Measurements from ENCODE around the gene SLC6A2. TPM values are rescaled to one million over a fixed set of nuclear protein-coding genes. Genes with fewer than 3 reads are reported as not detected.
A peak's percentile ranks its signal among the peaks of the same experiment; 100 is the strongest.

Gene SLC6A2
- total RNA-seq, 6 experiments from 2014 or later, result 0.37 to 2.9 (median 0.37) TPM; not detected in 3

DNA sequence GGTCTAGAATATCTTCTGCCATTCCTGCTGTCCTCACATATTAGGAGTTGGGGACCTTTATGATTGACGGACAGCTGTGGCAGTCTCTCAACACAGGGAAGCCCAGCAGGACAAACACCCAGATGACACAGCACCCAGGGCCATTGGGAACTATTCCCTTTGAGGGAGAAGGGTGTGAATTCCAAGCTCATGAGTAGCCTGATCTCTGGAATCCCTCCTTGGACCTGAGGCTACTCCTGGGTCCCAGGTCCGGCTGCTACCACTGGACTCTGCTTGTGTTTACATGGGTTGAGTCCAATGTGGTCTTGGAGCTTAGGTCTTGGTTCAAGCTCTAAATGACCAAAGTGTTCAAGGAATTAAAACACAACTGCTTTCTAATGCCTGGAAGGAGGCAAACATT, 78.9 kb downstream of the SLC6A2 start:
- DNase-seq, result no peak
- Histone ChIP-seq H3K27ac (no peak overlapping the region), H3K4me1 (peaks cover 0 to 15% (median 6%) of the 10 kb centered on the region in 4 donors), H3K9me3 (no peaks in the 10 kb centered on the region), H3K4me3 (no peak overlapping the region), H3K36me3 (no peaks in the 10 kb centered on the region), H3K27me3 (no peaks in the 10 kb centered on the region)
- ATAC-seq, result no peak
- TF ChIP-seq, protein P1, sequence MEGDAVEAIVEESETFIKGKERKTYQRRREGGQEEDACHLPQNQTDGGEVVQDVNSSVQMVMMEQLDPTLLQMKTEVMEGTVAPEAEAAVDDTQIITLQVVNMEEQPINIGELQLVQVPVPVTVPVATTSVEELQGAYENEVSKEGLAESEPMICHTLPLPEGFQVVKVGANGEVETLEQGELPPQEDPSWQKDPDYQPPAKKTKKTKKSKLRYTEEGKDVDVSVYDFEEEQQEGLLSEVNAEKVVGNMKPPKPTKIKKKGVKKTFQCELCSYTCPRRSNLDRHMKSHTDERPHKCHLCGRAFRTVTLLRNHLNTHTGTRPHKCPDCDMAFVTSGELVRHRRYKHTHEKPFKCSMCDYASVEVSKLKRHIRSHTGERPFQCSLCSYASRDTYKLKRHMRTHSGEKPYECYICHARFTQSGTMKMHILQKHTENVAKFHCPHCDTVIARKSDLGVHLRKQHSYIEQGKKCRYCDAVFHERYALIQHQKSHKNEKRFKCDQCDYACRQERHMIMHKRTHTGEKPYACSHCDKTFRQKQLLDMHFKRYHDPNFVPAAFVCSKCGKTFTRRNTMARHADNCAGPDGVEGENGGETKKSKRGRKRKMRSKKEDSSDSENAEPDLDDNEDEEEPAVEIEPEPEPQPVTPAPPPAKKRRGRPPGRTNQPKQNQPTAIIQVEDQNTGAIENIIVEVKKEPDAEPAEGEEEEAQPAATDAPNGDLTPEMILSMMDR (IDR thresholded peaks at IDR 0.05), result no peak
- no peak for TF ChIP-seq POLR2A (IDR thresholded peaks at IDR 0.05)
- intact Hi-C loops (cut with DNase I), result no loop called here
- no CpG with 5 or more reads among the region's 2 CpGs for WGBS (ENCODE audit: insufficient coverage, low coverage, low lambda C conversion rate, missing lambda C conversion rate)

DNA sequence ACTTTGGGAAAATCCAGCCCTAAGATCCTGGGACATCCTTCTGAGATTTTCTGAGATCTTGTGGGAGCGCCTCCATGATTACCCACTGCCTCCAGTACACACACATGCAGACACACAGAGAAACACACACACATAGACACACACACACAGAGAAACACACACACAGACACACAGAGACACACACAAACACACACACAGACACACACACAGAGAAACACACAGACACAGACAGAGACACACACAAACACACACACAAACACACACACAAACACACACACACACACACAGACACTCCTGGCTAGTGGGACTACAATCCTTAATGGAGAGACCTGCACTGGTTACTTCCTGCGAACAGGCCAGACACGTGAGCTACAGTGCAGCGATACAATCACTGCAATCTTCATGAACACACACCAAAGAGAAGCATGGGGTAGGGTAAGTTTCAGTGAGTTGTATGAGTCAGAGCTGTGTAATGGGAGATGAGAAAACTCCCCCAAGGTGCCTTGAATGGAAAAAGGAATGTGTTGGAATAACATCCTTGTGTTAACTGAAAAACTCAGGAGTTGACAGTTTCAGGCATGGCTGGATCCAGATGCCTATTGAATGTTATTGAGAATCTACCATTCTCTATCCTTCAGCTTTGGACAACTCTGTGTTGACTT, 79.5 kb downstream of the SLC6A2 start:
- Histone ChIP-seq H3K4me1 (peaks cover 0 to 15% (median 6%) of the 10 kb centered on the region in 4 donors), H3K27ac (no peak overlapping the region), H3K9me3 (no peaks in the 10 kb centered on the region), H3K27me3 (no peaks in the 10 kb centered on the region), H3K36me3 (no peaks in the 10 kb centered on the region), H3K4me3 (no peak overlapping the region)
- ATAC-seq (no peak), DNase-seq (no peak)
- intact Hi-C loops (cut with DNase I), result no loop called here
- TF ChIP-seq, protein P1 (IDR thresholded peaks at IDR 0.05), result no peak
- TF ChIP-seq POLR2A (IDR thresholded peaks at IDR 0.05), result no peak
- no CpG with 5 or more reads among the region's 4 CpGs for WGBS (ENCODE audit: insufficient coverage, low coverage, low lambda C conversion rate, missing lambda C conversion rate)

DNA sequence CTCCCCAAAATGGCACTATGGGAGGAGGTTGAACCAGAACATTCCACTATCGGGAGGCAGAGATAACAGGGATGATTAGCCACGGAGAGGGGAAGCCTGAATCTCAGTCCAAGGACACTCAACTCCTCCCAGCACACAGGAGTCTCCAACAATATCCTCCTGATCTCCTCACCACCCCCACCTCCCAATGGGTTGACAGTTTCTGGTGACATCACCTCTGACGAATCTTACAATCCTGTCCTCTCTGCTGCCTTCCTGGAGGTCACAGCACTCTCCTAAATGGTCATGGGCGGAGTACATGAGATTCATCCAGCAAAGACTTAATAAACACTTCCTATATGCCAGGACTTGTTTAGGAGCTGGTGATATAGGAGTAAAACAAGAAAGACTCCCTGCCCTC, 80.9 kb downstream of the SLC6A2 start:
- Histone ChIP-seq H3K4me1 (peaks cover 0 to 11% (median 5%) of the 10 kb centered on the region in 4 donors), H3K36me3 (no peaks in the 10 kb centered on the region), H3K9me3 (no peaks in the 10 kb centered on the region), H3K27me3 (no peaks in the 10 kb centered on the region), H3K27ac (no peak overlapping the region), H3K4me3 (no peak overlapping the region)
- DNase-seq (no peak), ATAC-seq (no peak)
- TF ChIP-seq POLR2A (IDR thresholded peaks at IDR 0.05), result no peak
- TF ChIP-seq, protein P1 (IDR thresholded peaks at IDR 0.05), result no peak
- intact Hi-C loops (cut with DNase I), result no loop called here
- WGBS (ENCODE audit: insufficient coverage, low coverage, low lambda C conversion rate, missing lambda C conversion rate), result 42% methylated on average over 4 of the region's 4 CpGs

DNA sequence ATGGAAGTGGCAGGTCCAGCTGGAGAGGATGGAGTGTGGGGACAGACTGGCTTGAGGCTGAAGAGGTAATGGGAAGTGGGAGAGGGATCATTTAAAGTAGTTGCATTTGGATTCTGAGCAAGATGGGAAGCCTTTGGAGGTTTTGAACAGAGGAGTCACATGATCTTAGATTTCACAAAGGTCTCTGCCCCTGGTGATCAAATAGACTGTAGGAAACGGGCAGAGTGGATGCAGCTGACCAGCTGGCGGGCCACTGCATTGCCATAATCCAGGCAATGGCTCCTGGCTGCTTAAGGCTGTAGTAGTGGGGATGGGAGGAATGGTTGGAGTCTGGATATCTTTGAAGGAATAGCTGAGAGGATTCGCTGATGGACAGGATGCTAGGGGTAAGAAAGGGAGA, 81.5 kb downstream of the SLC6A2 start:
- no peaks in the 10 kb centered on the region for H3K27me3 ChIP-seq
- TF ChIP-seq POLR2A (IDR thresholded peaks at IDR 0.05), result no peak
- TF ChIP-seq, protein P1 (IDR thresholded peaks at IDR 0.05), result no peak
- H3K4me1 ChIP-seq, result peaks cover 0 to 4% (median 2%) of the 10 kb centered on the region in 4 donors
- DNase-seq (no peak), ATAC-seq (peak; percentile 32 to 71 (median 52))
- 55% methylated on average over 3 of the region's 3 CpGs for WGBS (ENCODE audit: insufficient coverage, low coverage, low lambda C conversion rate, missing lambda C conversion rate)
- no peaks in the 10 kb centered on the region for H3K9me3 ChIP-seq
- no peak overlapping the region for H3K4me3 ChIP-seq
- intact Hi-C loops (cut with DNase I), result no loop called here
- H3K36me3 ChIP-seq, result no peaks in the 10 kb centered on the region
- H3K27ac ChIP-seq, result no peak overlapping the region

Measured in right lobe of liver (tissue), 6 donors.